Measurements from ENCODE around the gene SLC19A1.
"Not testable (repeated sequence)": the region's sequence is repeated elsewhere in the genome, so short reads cannot be mapped to it uniquely, and the experiment has no call there.

Gene SLC19A1

GRCh38 chr21:45572231-45572630 is 30.0 kb upstream of the SLC19A1 start:
- H3K4ac ChIP-seq (ENCODE audit: low read depth, low read length): no peak overlapping the region
- WGBS (ENCODE audit: extremely low coverage, insufficient coverage, low lambda C conversion rate): no CpG with 5 or more reads among the region's 8 CpGs
- H2AK5ac ChIP-seq (ENCODE audit: low read length): no peak overlapping the region
- H3K18ac ChIP-seq (ENCODE audit: low read length): no peak overlapping the region
- no peak for DNase-seq
- no peak overlapping the region for H3K4me2 ChIP-seq (ENCODE audit: low read length)
- no peak overlapping the region for H3K56ac ChIP-seq (ENCODE audit: low read length)
- H4K8ac ChIP-seq (ENCODE audit: low read depth, low read length): no peak overlapping the region
- no peak overlapping the region for H3K23ac ChIP-seq (ENCODE audit: low read length)
- H3K9ac ChIP-seq (ENCODE audit: low read length): no peak overlapping the region
- no peak overlapping the region for H4K5ac ChIP-seq (ENCODE audit: low read length)
- no peaks in the 10 kb centered on the region for H3K36me3 ChIP-seq (ENCODE audit: control insufficient read depth, insufficient read depth, low read length)
- H3K79me1 ChIP-seq (ENCODE audit: low read length): no peaks in the 10 kb centered on the region
- no peak overlapping the region for H2BK15ac ChIP-seq (replicated peaks; ENCODE audit: low read depth)
- no peaks in the 10 kb centered on the region for H3K4me1 ChIP-seq (ENCODE audit: control insufficient read depth, low read depth, low read length)
- no peaks in the 10 kb centered on the region for H3K27me3 ChIP-seq (ENCODE audit: insufficient read depth, low read length, poor library complexity)
- no peak overlapping the region for H2BK120ac ChIP-seq (ENCODE audit: low read depth, low read length)
- H2BK5ac ChIP-seq (ENCODE audit: low read length): no peak overlapping the region
- H3K27ac ChIP-seq (ENCODE audit: low read depth, low read length): no peak overlapping the region
- no peaks in the 10 kb centered on the region for H3K79me2 ChIP-seq (ENCODE audit: control insufficient read depth, insufficient read depth, low read length)
- H3K4me3 ChIP-seq (ENCODE audit: low read length): no peak overlapping the region

- Histone ChIP-seq H3K18ac (ENCODE audit: low read length) (no peak overlapping the region), H3K4me2 (ENCODE audit: low read length) (no peak overlapping the region), H2BK5ac (ENCODE audit: low read length) (no peak overlapping the region), H3K4me1 (ENCODE audit: control insufficient read depth, low read depth, low read length) (no peaks in the 10 kb centered on the region), H2AK5ac (ENCODE audit: low read length) (no peak overlapping the region), H3K23ac (ENCODE audit: low read length) (no peak overlapping the region), H2BK120ac (ENCODE audit: low read depth, low read length) (no peak overlapping the region), H4K5ac (ENCODE audit: low read length) (no peak overlapping the region), H3K9ac (ENCODE audit: low read length) (no peak overlapping the region), H4K8ac (ENCODE audit: low read depth, low read length) (no peak overlapping the region), H3K4me3 (ENCODE audit: low read length) (no peak overlapping the region), H2BK15ac (replicated peaks; ENCODE audit: low read depth) (no peak overlapping the region), H3K27me3 (ENCODE audit: insufficient read depth, low read length, poor library complexity) (no peaks in the 10 kb centered on the region), H3K27ac (ENCODE audit: low read depth, low read length) (no peak overlapping the region), H3K79me2 (ENCODE audit: control insufficient read depth, insufficient read depth, low read length) (no peaks in the 10 kb centered on the region), H3K36me3 (ENCODE audit: control insufficient read depth, insufficient read depth, low read length) (no peaks in the 10 kb centered on the region), H3K79me1 (ENCODE audit: low read length) (no peaks in the 10 kb centered on the region), H3K4ac (ENCODE audit: low read depth, low read length) (no peak overlapping the region), H3K56ac (ENCODE audit: low read length) (no peak overlapping the region)
- no peak for DNase-seq
- WGBS (ENCODE audit: extremely low coverage, insufficient coverage, low lambda C conversion rate): no CpG with 5 or more reads among the region's 15 CpGs
These were observed 29.4 kb upstream of the SLC19A1 start for GRCh38 chr21:45571641-45572040.

DNA sequence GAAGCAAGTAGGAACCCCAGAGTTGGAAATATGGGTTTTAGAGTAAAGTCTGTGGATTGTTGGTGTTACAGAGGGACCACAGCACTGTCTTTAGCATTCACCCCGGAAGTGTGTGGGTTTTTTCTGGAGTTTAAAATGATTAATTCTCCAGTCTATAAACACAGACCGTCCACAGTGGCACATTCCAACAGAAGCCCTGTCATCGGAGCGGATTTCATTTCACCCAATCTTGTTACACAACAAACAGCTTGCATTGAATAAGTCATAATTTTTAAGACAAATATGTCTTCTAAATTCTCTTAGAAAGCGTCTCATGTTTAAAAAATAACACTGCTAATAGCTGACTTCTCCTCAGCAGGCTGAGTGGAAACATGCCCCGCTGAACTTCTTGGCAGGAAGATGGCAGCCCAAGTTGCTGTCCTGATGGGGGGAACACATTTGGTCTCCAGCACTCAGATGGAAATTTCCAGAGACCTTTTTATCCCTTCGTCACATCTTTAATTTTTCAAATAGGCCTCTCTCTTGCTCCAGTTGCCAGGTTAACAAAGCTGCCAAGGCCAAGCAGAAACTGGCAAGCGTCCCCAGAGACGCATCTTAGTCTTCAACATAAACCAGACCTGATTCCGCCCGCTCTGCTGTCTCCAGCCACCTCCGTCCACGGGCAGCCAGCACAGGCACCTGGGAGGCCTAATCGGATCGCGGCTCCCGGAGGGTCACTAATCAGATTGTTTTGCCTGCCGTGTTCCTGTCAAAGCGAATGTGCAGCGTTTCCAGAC is 28.8 kb upstream of the SLC19A1 start:
- Histone ChIP-seq H3K4me3 (ENCODE audit: low read length) (no peak overlapping the region), H3K18ac (ENCODE audit: low read length) (no peak overlapping the region), H2BK5ac (ENCODE audit: low read length) (no peak overlapping the region), H3K79me2 (ENCODE audit: control insufficient read depth, insufficient read depth, low read length) (no peaks in the 10 kb centered on the region), H3K4ac (ENCODE audit: low read depth, low read length) (no peak overlapping the region), H3K4me1 (ENCODE audit: control insufficient read depth, low read depth, low read length) (no peaks in the 10 kb centered on the region), H3K27me3 (ENCODE audit: insufficient read depth, low read length, poor library complexity) (no peaks in the 10 kb centered on the region), H3K27ac (ENCODE audit: low read depth, low read length) (no peak overlapping the region), H3K79me1 (ENCODE audit: low read length) (no peaks in the 10 kb centered on the region), H3K56ac (ENCODE audit: low read length) (no peak overlapping the region), H3K9ac (ENCODE audit: low read length) (no peak overlapping the region), H3K23ac (ENCODE audit: low read length) (no peak overlapping the region), H4K5ac (ENCODE audit: low read length) (no peak overlapping the region), H4K8ac (ENCODE audit: low read depth, low read length) (no peak overlapping the region), H3K36me3 (ENCODE audit: control insufficient read depth, insufficient read depth, low read length) (no peaks in the 10 kb centered on the region), H2BK15ac (replicated peaks; ENCODE audit: low read depth) (no peak overlapping the region), H3K4me2 (ENCODE audit: low read length) (no peak overlapping the region), H2AK5ac (ENCODE audit: low read length) (no peak overlapping the region), H2BK120ac (ENCODE audit: low read depth, low read length) (no peak overlapping the region)
- WGBS (ENCODE audit: extremely low coverage, insufficient coverage, low lambda C conversion rate): no CpG with 5 or more reads among the region's 20 CpGs
- DNase-seq: no peak

DNA sequence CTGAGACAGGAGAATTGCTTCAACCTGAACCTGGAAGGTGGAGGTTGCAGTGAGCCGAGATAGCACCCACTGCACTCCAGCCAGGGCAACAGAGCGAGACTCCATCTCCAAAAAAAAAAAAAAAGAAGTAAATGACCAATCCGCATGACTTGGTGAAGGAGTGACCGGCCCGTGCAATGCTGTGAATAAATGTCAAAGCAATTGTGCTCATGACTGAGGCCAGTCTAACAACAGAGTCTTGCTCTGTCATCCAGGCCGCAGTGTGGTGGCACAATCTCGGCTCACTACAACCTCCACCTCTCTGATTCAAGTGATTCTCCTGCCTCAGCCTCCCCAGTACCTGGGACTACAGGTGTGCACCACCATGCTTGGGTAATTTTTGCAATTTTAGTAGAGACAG is 27.8 kb upstream of the SLC19A1 start:
- H3K4ac ChIP-seq (ENCODE audit: low read depth, low read length): no peak overlapping the region
- no peaks in the 10 kb centered on the region for H3K4me1 ChIP-seq (ENCODE audit: control insufficient read depth, low read depth, low read length)
- H2BK15ac ChIP-seq (replicated peaks; ENCODE audit: low read depth): no peak overlapping the region
- DNase-seq: no peak
- H3K27me3 ChIP-seq (ENCODE audit: insufficient read depth, low read length, poor library complexity): no peaks in the 10 kb centered on the region
- H3K27ac ChIP-seq (ENCODE audit: low read depth, low read length): no peak overlapping the region
- no peak overlapping the region for H3K4me3 ChIP-seq (ENCODE audit: low read length)
- H3K23ac ChIP-seq (ENCODE audit: low read length): no peak overlapping the region
- WGBS (ENCODE audit: extremely low coverage, insufficient coverage, low lambda C conversion rate): no CpG with 5 or more reads among the region's 7 CpGs
- H2AK5ac ChIP-seq (ENCODE audit: low read length): no peak overlapping the region
- H4K5ac ChIP-seq (ENCODE audit: low read length): no peak overlapping the region
- H3K56ac ChIP-seq (ENCODE audit: low read length): no peak overlapping the region
- H2BK5ac ChIP-seq (ENCODE audit: low read length): no peak overlapping the region
- H3K9ac ChIP-seq (ENCODE audit: low read length): no peak overlapping the region
- no peak overlapping the region for H4K8ac ChIP-seq (ENCODE audit: low read depth, low read length)
- no peak overlapping the region for H3K4me2 ChIP-seq (ENCODE audit: low read length)
- H3K36me3 ChIP-seq (ENCODE audit: control insufficient read depth, insufficient read depth, low read length): no peaks in the 10 kb centered on the region
- no peaks in the 10 kb centered on the region for H3K79me2 ChIP-seq (ENCODE audit: control insufficient read depth, insufficient read depth, low read length)
- H3K79me1 ChIP-seq (ENCODE audit: low read length): no peaks in the 10 kb centered on the region
- no peak overlapping the region for H2BK120ac ChIP-seq (ENCODE audit: low read depth, low read length)
- no peak overlapping the region for H3K18ac ChIP-seq (ENCODE audit: low read length)

- Histone ChIP-seq H3K36me3 (ENCODE audit: control insufficient read depth, insufficient read depth, low read length) (no peaks in the 10 kb centered on the region), H3K56ac (ENCODE audit: low read length) (no peak overlapping the region), H3K79me1 (ENCODE audit: low read length) (no peaks in the 10 kb centered on the region), H2BK120ac (ENCODE audit: low read depth, low read length) (no peak overlapping the region), H3K4ac (ENCODE audit: low read depth, low read length) (no peak overlapping the region), H3K27ac (ENCODE audit: low read depth, low read length) (no peak overlapping the region), H3K23ac (ENCODE audit: low read length) (no peak overlapping the region), H3K27me3 (ENCODE audit: insufficient read depth, low read length, poor library complexity) (no peaks in the 10 kb centered on the region), H3K9ac (ENCODE audit: low read length) (no peak overlapping the region), H3K4me2 (ENCODE audit: low read length) (no peak overlapping the region), H2BK15ac (replicated peaks; ENCODE audit: low read depth) (no peak overlapping the region), H3K4me3 (ENCODE audit: low read length) (no peak overlapping the region), H2BK5ac (ENCODE audit: low read length) (no peak overlapping the region), H4K5ac (ENCODE audit: low read length) (no peak overlapping the region), H2AK5ac (ENCODE audit: low read length) (no peak overlapping the region), H4K8ac (ENCODE audit: low read depth, low read length) (no peak overlapping the region), H3K18ac (ENCODE audit: low read length) (no peak overlapping the region), H3K79me2 (ENCODE audit: control insufficient read depth, insufficient read depth, low read length) (no peaks in the 10 kb centered on the region), H3K4me1 (ENCODE audit: control insufficient read depth, low read depth, low read length) (no peaks in the 10 kb centered on the region)
- WGBS (ENCODE audit: extremely low coverage, insufficient coverage, low lambda C conversion rate): no CpG with 5 or more reads among the region's 3 CpGs
- no peak for DNase-seq
These were observed 26.1 kb upstream of the SLC19A1 start for GRCh38 chr21:45568383-45568782.

GRCh38 chr21:45564137-45564536 is 21.9 kb upstream of the SLC19A1 start:
- not testable (repeated sequence) for H3K9ac ChIP-seq (ENCODE audit: low read length); DNase-seq

More at GRCh38 chr21:45564137-45564536, 21.9 kb upstream of the SLC19A1 start:
- H3K27me3 ChIP-seq (ENCODE audit: insufficient read depth, low read length, poor library complexity); H3K23ac ChIP-seq (ENCODE audit: low read length); H3K18ac ChIP-seq (ENCODE audit: low read length); H2AK5ac ChIP-seq (ENCODE audit: low read length); H3K27ac ChIP-seq (ENCODE audit: low read depth, low read length); H3K36me3 ChIP-seq (ENCODE audit: control insufficient read depth, insufficient read depth, low read length); H3K4me2 ChIP-seq (ENCODE audit: low read length); H3K79me1 ChIP-seq (ENCODE audit: low read length); H3K79me2 ChIP-seq (ENCODE audit: control insufficient read depth, insufficient read depth, low read length); H3K56ac ChIP-seq (ENCODE audit: low read length); H2BK120ac ChIP-seq (ENCODE audit: low read depth, low read length); H2BK15ac ChIP-seq (replicated peaks; ENCODE audit: low read depth); H3K4me3 ChIP-seq (ENCODE audit: low read length); H4K8ac ChIP-seq (ENCODE audit: low read depth, low read length); H3K4me1 ChIP-seq (ENCODE audit: control insufficient read depth, low read depth, low read length); H4K5ac ChIP-seq (ENCODE audit: low read length); H2BK5ac ChIP-seq (ENCODE audit: low read length); H3K4ac ChIP-seq (ENCODE audit: low read depth, low read length): not testable (repeated sequence)
- WGBS (ENCODE audit: extremely low coverage, insufficient coverage, low lambda C conversion rate): no CpG with 5 or more reads among the region's 11 CpGs
